ENCODE measurements around the gene ABLIM1. TPM values are rescaled to one million over a fixed set of nuclear protein-coding genes. Genes with fewer than 3 reads are reported as not detected.

Gene ABLIM1
- total RNA-seq, 1 donor from 2014 or later, result 105 TPM

DNA sequence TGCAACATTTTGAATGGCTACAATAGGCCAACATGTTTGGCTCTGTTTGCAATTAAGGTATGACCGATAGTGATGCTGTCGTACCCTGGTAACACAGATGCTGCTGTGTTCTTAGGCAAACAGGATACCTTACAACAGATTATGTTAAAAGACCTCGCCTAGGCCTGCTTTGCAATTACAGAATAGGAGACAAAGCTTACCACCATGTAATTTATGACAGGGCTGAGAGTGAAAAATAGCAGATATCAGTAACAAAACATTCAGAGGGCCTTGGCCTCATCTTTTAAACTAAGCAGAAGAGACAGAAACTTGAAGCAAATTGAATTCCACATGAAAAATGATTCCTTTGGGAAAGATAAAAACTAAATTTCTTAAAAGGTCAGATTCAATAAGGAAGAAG, 29.4 kb upstream of the ABLIM1 start:
- no peak for TF ChIP-seq CTCF (IDR thresholded peaks at IDR 0.05; ENCODE audit: unreplicated experiment)
- no peak for DNase-seq (ENCODE audit: low spot score in 2 of 2, unreplicated experiment in 2 of 2)
- no peaks in the 10 kb centered on the region for H3K9me3 Mint-ChIP-seq
- H3K36me3 Mint-ChIP-seq, result no peaks in the 10 kb centered on the region
- peaks cover 54% of the 10 kb centered on the region for H3K4me1 Mint-ChIP-seq
- H3K4me3 Mint-ChIP-seq, result no peak overlapping the region
- H3K27me3 Mint-ChIP-seq (ENCODE audit: low read depth), result no peaks in the 10 kb centered on the region
- H3K27ac Mint-ChIP-seq, result peak overlapping the region; percentile 41

- TF ChIP-seq CTCF (IDR thresholded peaks at IDR 0.05; ENCODE audit: unreplicated experiment), result no peak
- Mint-ChIP-seq H3K27me3 (ENCODE audit: low read depth) (no peaks in the 10 kb centered on the region), H3K36me3 (no peaks in the 10 kb centered on the region), H3K9me3 (no peaks in the 10 kb centered on the region), H3K4me1 (peaks cover 55% of the 10 kb centered on the region), H3K27ac (peak overlapping the region; percentile 59), H3K4me3 (no peak overlapping the region)
- no peak for DNase-seq (ENCODE audit: low spot score in 2 of 2, unreplicated experiment in 2 of 2)
These were observed 27.9 kb upstream of the ABLIM1 start for GRCh38 chr10:114686013-114686412.

GRCh38 chr10:114685456-114685855, 27.4 kb upstream of the ABLIM1 start:
- H3K9me3 Mint-ChIP-seq, result no peaks in the 10 kb centered on the region
- H3K4me1 Mint-ChIP-seq, result peaks cover 55% of the 10 kb centered on the region
- TF ChIP-seq CTCF (IDR thresholded peaks at IDR 0.05; ENCODE audit: unreplicated experiment), result no peak
- H3K27ac Mint-ChIP-seq, result peak overlapping the region; percentile 59
- DNase-seq (ENCODE audit: low spot score in 2 of 2, unreplicated experiment in 2 of 2), result no peak
- H3K4me3 Mint-ChIP-seq, result no peak overlapping the region
- H3K36me3 Mint-ChIP-seq, result no peaks in the 10 kb centered on the region
- no peaks in the 10 kb centered on the region for H3K27me3 Mint-ChIP-seq (ENCODE audit: low read depth)

DNA sequence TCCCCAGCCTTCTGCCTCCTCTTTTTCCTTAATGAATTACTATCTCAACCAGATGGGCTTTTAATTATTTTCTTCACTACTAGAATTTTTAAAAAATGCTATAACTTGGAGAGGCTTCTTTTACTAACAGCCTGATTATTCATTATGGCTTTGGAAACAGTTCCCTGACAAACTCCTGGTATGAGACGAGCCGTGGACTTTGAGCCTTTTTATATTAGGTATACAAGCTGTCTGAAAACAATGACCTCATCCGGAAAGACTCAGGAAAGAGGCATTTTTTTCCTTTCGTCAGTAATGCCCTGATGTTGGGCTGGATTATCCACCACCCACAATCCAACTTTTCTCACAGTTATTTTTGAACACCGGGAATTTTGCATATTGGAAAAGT, 26.7 kb upstream of the ABLIM1 start:
- no peak overlapping the region for H3K4me3 Mint-ChIP-seq
- H3K27ac Mint-ChIP-seq, result peak overlapping the region; percentile 59
- no peaks in the 10 kb centered on the region for H3K27me3 Mint-ChIP-seq (ENCODE audit: low read depth)
- H3K9me3 Mint-ChIP-seq, result no peaks in the 10 kb centered on the region
- no peak for DNase-seq (ENCODE audit: low spot score in 2 of 2, unreplicated experiment in 2 of 2)
- H3K4me1 Mint-ChIP-seq, result peaks cover 55% of the 10 kb centered on the region
- no peaks in the 10 kb centered on the region for H3K36me3 Mint-ChIP-seq
- TF ChIP-seq CTCF (IDR thresholded peaks at IDR 0.05; ENCODE audit: unreplicated experiment), result no peak

DNA sequence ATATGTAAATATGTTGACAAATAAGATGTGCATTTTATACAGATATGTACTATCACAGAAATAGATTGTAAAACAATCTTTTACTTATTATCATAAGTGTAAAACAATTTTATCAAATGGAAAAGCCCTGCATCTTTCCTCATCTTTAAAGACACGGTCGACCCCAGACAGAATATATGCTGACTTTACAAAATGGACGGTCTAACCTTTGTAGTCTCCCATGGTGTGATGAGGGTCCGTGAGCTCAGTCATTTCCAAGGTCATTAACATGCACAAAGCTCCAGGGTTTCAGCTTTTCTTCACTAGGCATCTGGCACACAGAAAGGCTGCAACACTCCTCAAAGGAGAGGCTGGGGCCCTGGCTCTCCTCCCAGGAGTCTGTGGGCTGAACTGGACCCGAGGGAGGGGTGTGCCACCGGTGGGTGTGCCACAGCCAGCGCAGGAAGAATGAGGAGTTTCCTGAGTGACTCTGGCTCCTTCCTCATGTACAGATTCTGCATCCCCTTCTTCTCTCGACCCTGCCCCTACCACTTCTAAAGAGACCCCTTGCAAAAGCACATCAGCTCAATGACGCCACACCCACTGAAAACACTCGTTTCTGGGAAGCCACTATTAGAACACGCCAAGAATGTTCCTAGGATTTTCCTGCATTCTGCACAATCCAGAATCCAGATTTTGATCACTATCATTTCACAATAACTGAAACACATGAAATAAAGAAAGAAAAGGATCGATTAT, 26.2 kb upstream of the ABLIM1 start:
- Mint-ChIP-seq H3K36me3 (no peaks in the 10 kb centered on the region), H3K27me3 (ENCODE audit: low read depth) (no peaks in the 10 kb centered on the region), H3K9me3 (no peaks in the 10 kb centered on the region), H3K4me3 (no peak overlapping the region), H3K4me1 (peaks cover 55% of the 10 kb centered on the region), H3K27ac (peak overlapping the region; percentile 59)
- TF ChIP-seq CTCF (IDR thresholded peaks at IDR 0.05; ENCODE audit: unreplicated experiment), result no peak
- DNase-seq (ENCODE audit: low spot score in 2 of 2, unreplicated experiment in 2 of 2), result no peak
